KBM-7 (cell line): ENCODE results near the gene CHI3L2.
"Not testable (repeated sequence)": the region's sequence is repeated elsewhere in the genome, so short reads cannot be mapped to it uniquely, and the experiment has no call there.

Experiments used
- DNase-seq: peaks from one replicate; pipeline ENCODE4 v3.0.0-alpha.2; 2015
- in situ Hi-C: fragments of 300-500 bp; cut with MboI; formaldehyde crosslinking; loops from 2 replicates; pipeline ENCODE4 v1.14.3; 2020; ENCODE audit warnings: low sequenced_read_pairs, low pct_unique_long_range_greater_than_20kb, mixed read lengths

The CHI3L2 gene

GRCh38 chr1:111201275-111202090 lies 26.0 kb upstream of the CHI3L2 start:
- no peak for DNase-seq
- in situ Hi-C loops, result no loop called here

- DNase-seq, result no peak
- in situ Hi-C loops, result no loop called here
These were observed 25.2 kb upstream of the CHI3L2 start for GRCh38 chr1:111202366-111202706.

- peak; percentile 60 for DNase-seq
- in situ Hi-C loops, result no loop called here
These were observed 24.5 kb upstream of the CHI3L2 start for GRCh38 chr1:111202707-111203623.

- in situ Hi-C loops, result no loop called here
- peak; percentile 89 for DNase-seq
These were observed 23.8 kb upstream of the CHI3L2 start for GRCh38 chr1:111203681-111204200.

GRCh38 chr1:111204201-111204982 lies 23.1 kb upstream of the CHI3L2 start:
- no peak for DNase-seq
- in situ Hi-C loops, result no loop called here

- in situ Hi-C loops, result no loop called here
- no peak for DNase-seq
These were observed 22.4 kb upstream of the CHI3L2 start for GRCh38 chr1:111204983-111205713.

GRCh38 chr1:111205714-111206050 lies 21.8 kb upstream of the CHI3L2 start:
- DNase-seq, result peak; percentile 62
- in situ Hi-C loops, result no loop called here

- DNase-seq, result no peak
- in situ Hi-C loops, result no loop called here
These were observed 18.6 kb upstream of the CHI3L2 start for GRCh38 chr1:111208921-111209320.

GRCh38 chr1:111209622-111210021 lies 17.9 kb upstream of the CHI3L2 start:
- in situ Hi-C loops, result no loop called here
- no peak for DNase-seq

GRCh38 chr1:111211921-111212320 lies 15.6 kb upstream of the CHI3L2 start:
- in situ Hi-C loops, result no loop called here
- DNase-seq, result no peak

GRCh38 chr1:111212634-111213335 lies 14.7 kb upstream of the CHI3L2 start:
- DNase-seq, result peak; percentile 37
- in situ Hi-C loops, result no loop called here

GRCh38 chr1:111213412-111213811 lies 14.1 kb upstream of the CHI3L2 start:
- in situ Hi-C loops, result no loop called here
- DNase-seq, result peak; percentile 39

GRCh38 chr1:111214074-111214801 lies 13.3 kb upstream of the CHI3L2 start:
- DNase-seq, result peak; percentile 95
- in situ Hi-C loops, result no loop called here

- in situ Hi-C loops, result no loop called here
These were observed 12.6 kb upstream of the CHI3L2 start for GRCh38 chr1:111214884-111215283.

GRCh38 chr1:111215285-111215684 lies 12.2 kb upstream of the CHI3L2 start:
- DNase-seq, in situ Hi-C loops: not testable (repeated sequence)

More at GRCh38 chr1:111214884-111215283, 12.6 kb upstream of the CHI3L2 start:
- no peak for DNase-seq

GRCh38 chr1:111216751-111217150 lies 10.8 kb upstream of the CHI3L2 start:
- in situ Hi-C loops, result no loop called here
- DNase-seq, result no peak

- DNase-seq, result no peak
- in situ Hi-C loops, result no loop called here
These were observed 10.2 kb upstream of the CHI3L2 start for GRCh38 chr1:111217183-111217910.
